HG02610 (cell line): ENCODE data around the gene CDT1.
"Not testable (repeated sequence)": the region's sequence is repeated elsewhere in the genome, so short reads cannot be mapped to it uniquely, and the experiment has no call there.

ENCODE experiments used
- ATAC-seq: cut with Tn5 transposase; IDR thresholded peaks from one replicate; pipeline ENCODE4 v1.9.1; 2021; ENCODE audit warnings: mild to moderate bottlenecking, moderate library complexity; ENCODE audit not compliant: unreplicated experiment

The CDT1 gene

DNA sequence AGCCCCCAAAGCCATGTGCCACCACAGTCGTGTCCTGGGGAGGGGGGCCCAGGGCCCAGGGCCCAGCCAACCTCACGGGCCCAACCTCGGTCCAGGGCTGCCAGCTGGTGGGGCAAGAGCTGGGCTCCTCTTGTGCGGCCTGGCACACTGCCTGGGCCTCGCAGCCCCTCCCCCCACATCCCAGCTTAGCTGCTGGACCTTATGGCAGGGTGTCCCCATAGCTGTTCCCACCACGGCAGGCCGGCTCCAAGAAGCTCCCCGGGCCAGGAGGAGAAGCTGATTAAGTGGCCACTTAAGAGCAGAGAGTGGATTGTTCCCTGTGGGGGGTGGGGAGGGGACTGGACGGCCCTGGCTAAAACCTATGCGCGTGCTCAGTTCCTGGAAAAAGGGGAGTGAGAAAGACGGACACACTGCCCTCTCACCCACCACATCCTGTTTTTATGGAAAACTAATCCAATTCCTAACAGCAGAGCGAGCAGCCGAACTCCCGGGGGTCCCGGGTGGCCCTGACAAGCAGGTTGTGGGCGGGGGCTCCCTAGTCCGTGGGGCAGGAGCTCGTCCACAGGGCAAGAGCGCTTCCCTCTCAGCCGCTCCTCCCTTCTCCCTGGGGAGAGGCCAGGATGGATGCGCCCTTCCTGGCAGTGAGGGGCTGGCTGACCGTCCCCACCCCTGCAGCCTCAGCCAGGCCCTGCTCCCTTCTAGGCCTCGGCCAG lies 35.4 kb upstream of the CDT1 start:
- no peak for ATAC-seq

DNA sequence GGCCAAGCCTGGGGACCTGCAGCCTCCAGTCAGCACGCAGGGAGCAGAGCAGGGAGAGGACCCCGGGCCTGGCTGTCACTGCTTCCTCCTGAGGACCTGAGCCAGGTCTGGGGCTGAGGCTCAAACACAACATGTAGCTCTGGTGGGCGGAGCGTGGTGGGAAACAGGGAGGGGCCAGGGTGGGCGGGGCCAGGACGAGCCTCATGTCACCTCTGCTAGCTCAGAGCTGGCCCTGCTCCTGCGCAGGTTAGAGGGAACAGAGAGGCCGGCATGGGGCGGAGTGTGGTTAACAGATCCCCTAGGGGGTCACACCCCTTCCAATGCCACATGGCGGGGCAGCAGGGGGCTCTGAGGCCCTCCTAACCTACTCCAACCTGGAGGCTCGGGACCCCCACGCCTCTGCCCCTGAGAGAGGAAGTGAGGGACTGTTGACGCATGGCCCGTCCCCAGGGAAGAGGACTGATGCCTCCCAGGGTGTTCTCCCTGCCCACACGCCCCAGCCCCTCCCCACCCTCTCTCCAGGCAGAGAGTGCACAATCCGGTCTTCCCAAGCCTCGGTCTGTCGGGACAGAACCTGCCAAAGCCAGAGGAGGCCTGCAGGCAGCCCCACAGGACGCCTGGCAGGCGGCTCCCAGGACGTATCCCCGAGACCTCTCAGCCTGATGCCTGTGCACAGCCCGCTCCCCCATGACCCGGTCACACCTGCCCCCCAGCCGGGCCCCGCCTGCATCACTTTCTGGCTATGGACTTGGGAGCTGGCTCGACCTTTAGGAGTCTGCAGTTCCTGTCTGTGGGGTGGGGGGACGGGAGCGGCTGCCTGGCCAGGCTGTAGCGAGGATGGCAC lies 33.8 kb upstream of the CDT1 start:
- no peak for ATAC-seq

DNA sequence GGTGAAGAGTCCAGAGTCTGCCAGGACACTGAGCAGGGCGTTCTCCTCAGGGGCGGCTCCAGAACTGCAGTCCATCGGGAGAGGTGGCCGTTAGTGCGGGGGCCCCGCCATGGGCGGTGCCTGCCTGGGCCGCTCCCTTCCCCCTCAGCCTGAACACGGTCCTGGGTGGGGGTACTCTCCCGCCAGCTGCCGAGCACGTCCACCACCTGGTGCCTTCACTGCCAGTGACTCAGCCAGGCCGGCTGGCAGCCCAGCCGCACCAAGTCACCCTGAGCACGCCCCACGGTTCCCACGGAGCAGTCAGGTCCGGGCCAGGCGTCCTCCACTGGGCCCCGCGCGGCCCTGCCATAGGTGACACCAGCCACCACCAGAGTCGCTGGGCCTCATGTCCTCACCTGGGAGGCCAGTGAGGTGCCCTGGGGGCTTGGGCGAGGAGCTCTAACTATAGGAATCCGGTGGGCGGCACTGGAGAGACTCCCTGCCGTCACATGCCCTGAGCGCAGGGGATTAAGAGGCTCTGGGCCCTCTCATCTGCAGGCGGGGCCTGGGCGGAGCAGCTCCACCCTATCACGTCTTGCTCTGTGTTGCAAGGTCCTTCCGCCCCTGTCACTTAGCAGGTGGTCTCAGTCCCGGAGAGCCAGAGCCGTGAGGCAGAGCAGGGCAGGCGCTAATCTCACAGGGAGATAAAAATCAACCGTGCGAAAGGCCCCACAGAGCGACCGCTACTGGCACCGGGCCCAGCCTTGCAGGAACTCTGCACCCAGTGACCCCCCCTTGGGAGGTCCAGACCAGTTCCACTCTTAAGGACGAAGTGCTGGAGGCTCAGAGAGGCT lies 32.9 kb upstream of the CDT1 start:
- peak; percentile 45 for ATAC-seq

DNA sequence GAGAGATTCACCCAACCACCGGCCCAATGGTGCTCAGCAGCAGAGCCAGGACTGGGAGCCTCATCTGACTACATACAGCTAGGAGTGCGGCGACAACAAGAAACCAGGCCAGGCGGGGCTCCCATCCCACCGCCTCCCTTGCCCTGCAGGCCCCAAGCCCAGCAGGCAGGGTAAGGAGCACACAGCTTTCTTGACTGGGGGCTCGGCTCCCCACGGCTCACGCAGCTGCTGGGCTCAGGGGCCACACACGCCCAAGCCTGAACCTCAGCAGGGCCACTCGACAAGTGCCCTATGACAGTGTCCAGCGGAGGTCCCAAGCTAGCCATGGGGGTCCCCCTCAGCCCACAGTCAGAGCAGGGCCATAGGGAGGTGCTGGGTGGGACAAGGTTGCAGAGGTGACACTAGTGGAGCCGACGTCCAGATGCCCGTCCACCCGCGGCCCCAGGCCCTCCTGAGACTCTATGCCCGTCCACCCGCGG lies 32.3 kb upstream of the CDT1 start:
- ATAC-seq: no peak

DNA sequence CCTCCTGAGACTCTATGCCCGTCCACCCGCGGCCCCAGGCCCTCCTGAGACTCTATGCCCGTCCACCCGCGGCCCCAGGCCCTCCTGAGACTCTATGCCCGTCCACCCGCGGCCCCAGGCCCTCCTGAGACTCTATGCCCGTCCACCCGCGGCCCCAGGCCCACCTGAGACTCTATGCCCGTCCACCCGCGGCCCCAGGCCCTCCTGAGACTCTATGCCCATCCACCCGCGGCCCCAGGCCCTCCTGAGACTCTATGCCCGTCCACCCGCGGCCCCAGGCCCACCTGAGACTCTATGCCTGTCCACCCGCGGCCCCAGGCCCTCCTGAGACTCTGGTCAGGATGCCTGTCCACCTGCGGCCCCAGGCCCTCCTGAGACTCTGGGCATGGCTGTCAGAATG lies 31.8 kb upstream of the CDT1 start:
- not testable (repeated sequence) for ATAC-seq

DNA sequence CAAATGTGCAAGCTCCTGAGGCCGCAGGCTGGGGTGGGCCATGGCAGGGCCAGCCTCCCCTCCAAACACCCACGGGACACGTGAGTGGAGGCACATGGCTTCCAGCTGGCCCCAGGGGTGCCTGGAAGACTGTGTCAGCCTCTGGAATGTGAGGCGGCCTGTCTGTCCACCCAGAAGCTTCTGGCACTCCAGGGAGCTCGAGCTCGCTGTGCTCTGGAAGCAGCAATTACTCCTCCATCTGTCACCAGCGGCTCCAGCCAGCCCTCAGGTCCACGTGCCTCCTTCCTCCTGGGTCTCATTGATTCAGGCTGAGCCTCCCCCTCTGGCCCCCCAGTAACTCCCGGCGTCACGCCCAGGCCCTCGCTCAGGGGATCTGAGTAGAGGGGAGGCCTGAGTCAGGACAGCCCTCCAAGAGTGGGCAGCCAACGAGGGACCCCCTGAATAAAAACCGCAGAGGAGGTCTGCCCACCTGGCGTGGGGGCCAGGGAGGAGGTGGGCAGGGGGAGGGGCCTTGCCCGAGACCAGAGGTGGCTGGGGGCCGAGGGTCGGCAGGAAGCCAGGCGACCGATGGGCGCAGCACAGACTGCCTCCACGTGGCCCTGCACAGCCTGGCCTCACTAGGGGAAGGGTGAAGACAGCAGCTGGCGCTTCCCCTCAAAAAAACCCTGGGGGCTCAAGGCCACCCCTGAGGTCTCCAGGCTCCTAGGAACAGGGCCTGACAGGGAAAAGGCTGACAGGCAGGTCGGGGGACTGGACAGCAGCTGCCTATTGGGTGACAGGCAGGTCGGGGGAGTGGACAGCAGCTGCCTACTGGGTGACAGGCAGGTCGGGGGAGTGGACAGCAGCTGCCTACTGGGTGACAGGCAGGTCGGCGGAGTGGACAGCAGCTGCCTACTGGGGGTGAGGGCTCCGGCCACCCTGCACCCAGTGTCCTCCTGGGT lies 30.4 kb upstream of the CDT1 start:
- ATAC-seq: no peak

DNA sequence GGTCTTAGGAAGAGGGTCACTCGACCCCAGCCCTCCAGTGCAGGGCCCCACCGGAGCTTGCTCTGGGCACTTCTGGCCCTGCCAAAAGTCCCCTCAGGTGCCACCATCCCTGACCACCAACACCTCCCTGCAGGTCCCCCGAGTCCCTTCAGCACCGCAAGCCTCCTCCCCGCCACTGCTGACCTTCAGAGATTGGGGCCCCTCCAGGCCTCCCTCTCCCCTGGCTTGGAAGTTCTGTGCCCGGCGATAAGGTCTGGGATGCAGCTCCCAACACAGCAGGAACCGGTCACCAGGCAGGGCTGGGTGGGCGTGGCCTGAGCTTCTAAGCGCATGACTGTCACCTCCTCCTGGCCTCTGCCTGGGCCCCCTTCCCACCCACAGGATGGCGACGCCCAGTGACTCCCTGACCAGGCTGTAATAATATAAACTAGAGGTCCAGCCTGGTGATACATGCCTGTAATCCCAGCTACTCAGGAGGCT lies 29.7 kb upstream of the CDT1 start:
- ATAC-seq: no peak

DNA sequence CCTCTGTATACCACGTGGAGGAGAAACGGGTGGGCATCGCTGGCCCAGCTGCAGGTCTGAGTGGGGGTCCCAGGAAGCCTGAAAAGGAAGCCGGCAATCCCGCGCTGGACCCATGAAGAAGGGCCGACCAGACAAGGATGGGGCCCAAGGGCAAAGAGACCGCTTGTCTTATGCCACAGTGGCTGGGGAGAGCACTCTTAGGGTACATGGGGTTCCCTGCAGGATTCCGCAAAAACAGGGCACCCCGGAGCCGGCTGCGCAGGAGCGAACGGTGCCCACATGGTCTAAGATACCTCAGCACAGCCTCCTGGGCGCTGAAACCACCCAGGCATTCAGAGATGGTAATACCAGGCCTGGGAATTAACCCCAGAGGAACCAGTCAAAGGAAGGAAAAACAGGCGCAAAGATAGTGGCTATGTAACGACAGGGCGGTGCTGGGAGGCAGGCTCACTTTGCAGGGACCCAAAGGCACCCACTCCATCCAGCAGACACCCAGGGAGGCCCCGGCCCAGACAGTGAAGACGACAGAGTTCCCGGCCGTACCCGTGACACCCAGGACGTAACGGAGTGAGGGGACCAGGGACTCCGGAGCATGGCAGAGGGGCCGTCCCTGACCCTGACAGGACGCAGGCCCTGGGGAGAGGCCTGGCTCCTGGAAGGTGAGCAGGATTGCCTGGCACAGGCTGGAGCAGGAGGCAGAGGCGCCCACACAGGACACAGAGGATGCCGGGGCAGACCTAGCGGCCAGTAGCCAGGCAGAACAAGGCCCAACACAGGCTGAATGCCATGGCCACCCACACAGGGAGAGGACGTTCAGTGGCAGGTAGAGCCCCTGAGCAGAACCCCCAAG lies 28.8 kb upstream of the CDT1 start:
- no peak for ATAC-seq

DNA sequence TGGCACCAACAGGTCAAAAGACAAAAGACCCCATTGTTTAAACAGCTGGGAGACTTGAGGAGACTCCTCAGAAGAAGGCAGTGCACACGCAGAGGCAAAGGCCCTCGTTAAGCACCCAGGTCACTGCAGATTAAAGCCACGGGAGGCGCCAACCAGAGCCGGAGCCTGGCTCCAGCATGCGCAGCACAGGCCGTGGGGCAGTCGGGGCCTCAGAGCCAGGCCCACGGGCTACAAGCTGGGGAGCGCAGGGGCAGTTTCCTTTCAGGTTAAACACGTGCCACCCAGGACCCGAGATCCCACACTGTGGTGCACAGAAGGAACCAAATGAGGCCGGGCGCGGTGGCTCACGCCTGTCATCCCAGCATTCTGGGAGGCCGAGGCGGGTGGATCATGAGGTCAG lies 27.8 kb upstream of the CDT1 start:
- ATAC-seq: no peak

DNA sequence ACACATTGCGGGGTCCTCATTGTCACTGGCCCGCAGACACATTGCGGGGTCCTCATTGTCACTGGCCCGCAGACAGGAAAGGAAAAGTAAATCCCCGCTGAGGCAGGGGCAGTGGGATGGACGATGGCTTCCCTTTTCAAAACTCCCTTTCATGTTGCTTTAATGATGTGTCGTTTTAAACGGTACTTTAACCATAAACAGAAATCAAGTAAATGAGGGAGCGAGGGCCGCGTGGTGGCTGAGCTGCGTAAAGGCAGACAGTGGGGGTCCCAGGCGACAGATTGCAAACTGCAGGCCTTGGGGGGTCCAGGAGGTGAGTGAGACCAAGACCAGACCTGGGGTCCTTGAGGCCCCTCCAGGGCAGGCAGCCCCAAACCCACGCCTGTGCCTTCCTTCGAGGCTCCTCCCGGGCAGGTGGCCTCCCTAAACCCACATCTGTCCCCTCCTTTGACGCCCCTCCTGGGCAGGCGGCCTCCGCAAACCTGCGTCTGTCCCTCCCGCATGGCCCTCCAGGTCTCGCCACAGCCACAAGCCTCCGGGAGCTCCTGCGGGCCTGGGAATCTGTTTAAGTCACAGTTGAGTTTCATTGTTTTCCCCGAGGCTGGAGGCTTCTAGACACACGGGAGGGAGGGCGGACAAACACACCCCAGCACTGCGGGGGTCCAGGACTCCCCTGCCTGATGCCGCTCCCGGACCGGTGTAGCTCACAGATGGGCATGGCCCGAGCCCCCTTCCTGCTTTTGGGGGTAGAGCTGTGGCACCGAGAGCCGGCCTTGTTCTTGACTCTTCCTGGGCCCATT lies 25.9 kb upstream of the CDT1 start:
- ATAC-seq: no peak

DNA sequence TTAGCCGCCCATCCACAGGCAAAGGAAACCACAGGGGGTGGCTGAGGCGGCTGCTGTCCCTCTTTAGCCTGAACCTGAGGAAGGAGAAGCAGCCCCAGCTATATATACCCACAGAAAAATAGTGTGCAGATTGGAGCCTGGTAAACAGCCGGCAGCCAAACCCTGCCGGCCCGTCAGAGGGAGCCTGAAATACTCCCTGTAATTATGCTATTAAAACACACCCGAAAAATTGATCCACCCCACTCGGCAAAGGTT lies 25.4 kb upstream of the CDT1 start:
- ATAC-seq: no peak

DNA sequence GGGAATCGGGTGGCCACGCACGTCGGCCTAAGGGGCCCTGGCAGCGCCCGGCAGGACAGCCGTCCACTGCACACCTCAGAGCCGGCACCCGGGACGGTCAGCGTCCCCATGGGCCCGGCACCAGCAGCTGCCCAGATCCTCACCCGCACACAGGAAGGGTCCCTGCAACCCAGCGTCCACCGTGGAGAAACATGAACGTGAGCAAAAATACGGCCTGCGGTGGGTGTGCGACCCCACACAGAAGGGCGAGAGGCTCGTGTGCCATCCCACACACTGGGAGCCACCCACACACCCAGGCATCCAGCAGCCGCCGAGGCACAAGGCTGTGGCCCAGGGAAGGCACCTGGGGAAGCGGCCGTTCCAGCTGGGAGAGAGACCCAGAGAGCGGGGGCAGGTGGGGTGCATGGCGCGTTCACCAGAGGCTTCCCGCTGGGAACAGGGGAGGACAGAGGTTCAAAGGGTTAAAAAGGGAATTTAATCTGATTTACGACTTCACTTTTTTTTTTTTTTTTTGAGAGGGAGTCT lies 25.0 kb upstream of the CDT1 start:
- no peak for ATAC-seq

DNA sequence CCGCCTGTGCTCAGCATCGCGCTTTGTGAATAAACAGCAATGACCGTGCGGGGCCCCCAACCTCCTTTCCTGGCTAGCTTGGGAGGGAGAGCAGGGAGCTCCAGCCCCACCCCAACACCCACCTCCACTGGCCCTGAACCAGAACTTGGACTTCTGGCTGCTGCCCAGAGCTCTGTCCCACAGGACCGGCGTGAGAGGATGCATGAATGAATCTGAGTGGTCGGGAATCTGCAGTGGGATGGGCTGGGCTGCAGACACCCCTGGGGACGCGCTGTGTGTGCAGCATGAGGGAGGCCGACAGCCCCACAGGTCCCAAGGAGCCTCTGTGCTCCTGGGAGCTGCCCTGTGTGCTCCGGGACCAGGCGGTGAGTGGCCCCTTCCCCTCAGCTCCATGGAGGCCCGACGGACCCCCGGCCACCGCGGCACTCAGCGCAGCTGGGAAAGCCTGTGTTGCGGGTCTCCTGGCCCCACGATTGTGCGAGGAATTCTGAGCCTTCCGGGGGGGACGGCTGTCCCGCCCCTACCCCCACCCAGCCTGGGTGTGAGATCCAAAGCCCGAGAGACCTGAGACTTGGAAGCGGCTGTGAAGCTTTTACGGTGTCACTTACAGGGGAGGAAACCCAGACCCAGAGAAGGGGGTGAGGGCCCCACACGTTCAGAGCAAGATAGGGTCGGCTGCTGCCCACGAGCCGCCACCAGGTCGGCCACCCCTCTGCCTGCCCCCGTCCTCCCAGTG lies 24.0 kb upstream of the CDT1 start:
- no peak for ATAC-seq

DNA sequence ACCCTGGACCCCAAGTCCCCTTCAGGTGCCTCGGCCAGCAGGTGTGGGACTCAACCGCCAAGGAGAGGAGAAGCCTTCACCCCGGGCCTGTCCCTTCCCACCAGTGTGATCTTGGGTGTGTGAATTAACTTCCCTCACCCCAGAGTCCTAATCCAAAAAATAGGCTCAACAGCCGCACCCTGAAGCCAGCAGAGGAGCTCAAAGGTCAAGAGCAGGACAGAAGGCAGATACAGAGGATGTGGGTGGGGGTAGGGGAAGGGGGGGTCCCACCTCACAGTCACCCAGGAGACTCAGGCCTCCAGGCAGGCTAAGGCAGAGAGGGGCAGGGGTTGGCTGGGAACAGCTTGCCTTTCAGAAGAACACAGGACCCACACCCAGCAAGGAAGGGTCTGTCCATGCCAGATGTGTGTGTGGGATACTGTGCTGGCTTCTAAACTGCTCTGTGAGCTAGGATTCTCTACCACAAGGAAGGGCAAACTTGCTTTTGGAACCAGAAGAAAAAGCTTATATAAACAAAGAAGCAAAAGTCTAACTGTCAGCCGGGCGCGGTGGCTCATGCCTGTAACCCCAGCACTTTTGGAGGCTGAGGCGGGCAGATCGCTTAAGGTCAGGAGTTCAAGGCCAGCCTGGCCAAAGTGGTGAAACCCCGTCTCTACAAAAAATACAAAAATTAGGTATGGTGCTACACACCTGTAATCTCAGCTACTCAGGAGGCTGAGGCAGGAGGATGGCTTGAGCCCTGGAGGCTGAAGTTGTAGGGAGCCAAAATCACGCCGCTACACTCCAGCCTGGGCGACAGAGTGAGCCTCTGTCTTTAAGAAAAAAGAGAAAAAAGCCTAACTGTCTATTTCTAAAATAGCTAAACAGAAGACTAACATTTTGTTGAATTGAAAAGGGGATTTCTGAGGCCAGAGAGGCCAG lies 23.2 kb upstream of the CDT1 start:
- no peak for ATAC-seq

DNA sequence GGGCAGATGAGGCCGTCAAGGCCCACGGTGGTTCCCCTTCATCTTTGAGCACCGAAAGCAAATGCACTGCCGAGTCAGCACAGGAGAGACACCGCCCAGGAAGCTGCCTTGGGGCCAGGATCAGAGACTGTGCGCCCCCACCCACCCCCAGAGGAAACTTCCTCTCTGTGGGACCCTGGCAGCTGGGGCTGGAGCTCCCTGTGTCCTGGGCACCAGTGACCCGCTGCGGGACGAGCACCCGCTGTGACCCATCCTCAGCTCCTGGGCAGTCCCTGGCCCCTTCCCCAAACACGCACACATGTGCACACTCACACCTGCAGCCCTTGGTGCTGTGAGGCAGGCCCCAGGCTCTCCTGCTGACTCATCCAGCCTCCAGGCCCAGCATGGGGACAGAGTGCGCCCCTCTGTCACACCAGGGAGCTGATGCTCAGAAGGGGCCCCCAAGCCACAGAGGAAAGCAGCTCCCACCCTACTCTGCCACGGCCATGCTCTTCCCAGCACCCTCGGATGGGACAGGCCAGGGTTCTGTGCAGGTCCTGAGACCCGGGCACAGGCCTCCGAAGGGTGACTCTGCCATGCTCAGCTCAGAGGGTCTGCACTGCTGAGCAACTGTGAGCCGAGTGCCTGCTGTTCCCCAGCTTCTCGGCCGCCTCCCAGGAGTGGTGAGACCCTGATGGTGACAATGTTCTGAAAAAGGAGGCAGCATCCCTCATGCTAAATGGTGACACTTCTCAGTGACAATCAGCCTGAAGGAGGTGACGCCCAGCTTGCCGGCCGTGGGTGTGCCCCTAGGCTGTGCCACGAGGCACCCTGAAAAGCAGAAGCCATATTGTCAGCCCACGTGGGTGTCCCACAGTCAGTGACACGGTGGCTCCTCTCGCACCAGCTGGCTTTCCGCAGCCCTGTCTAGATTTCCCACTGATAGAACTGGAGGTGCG lies 22.2 kb upstream of the CDT1 start:
- no peak for ATAC-seq
